Hematopoietic multipotent progenitor cell treated with erythropoietin and hydrocortisone succinate and interleukin-3 and kit ligand, for 4 days (in vitro differentiated cells): Measurements from ENCODE around the gene CD101.
A peak's percentile ranks its signal among the peaks of the same experiment; 100 is the strongest.
"Not testable (repeated sequence)": the region's sequence is repeated elsewhere in the genome, so short reads cannot be mapped to it uniquely, and the experiment has no call there.

ENCODE experiments used
- DNase-seq: peaks from one replicate; pipeline ENCODE4 v3.0.0-alpha.2; 2015

CD101 gene

GRCh38 chr1:117001254-117001927 lies at the start of gene CD101:
CD101 (plus strand) TSS chr1:117001760; CDS start chr1:117001818, 58 bp downstream.
- peak; percentile 61 for DNase-seq

- no peak for DNase-seq
Observed at GRCh38 chr1:116952738-116953275, 48.8 kb upstream of the CD101 start.

- DNase-seq = no peak
Observed at GRCh38 chr1:116954440-116954839, 47.1 kb upstream of the CD101 start.

- no peak for DNase-seq
Observed at GRCh38 chr1:116956378-116956777, 45.2 kb upstream of the CD101 start.

GRCh38 chr1:116957646-116958045 lies 43.9 kb upstream of the CD101 start:
- DNase-seq = no peak

GRCh38 chr1:116958110-116958509 lies 43.5 kb upstream of the CD101 start:
- no peak for DNase-seq

GRCh38 chr1:116958977-116959376 lies 42.6 kb upstream of the CD101 start:
- no peak for DNase-seq

- no peak for DNase-seq
Observed at GRCh38 chr1:116961606-116962005, 40.0 kb upstream of the CD101 start.

GRCh38 chr1:116962987-116963639 lies 38.4 kb upstream of the CD101 start:
- peak; percentile 44 for DNase-seq

- no peak for DNase-seq
Observed at GRCh38 chr1:116966791-116967190, 34.8 kb upstream of the CD101 start.

- DNase-seq = no peak
Observed at GRCh38 chr1:116968724-116969123, 32.8 kb upstream of the CD101 start.

- no peak for DNase-seq
Observed at GRCh38 chr1:116971258-116971860, 30.2 kb upstream of the CD101 start.

- no peak for DNase-seq
Observed at GRCh38 chr1:116971965-116972673, 29.4 kb upstream of the CD101 start.

GRCh38 chr1:116972674-116973030 lies 28.9 kb upstream of the CD101 start:
- no peak for DNase-seq

GRCh38 chr1:116980309-116980708 lies 21.3 kb upstream of the CD101 start:
- DNase-seq = not testable (repeated sequence)

- no peak for DNase-seq
Observed at GRCh38 chr1:116981521-116982037, 20.0 kb upstream of the CD101 start.

- DNase-seq = no peak
Observed at GRCh38 chr1:116982319-116983004, 19.1 kb upstream of the CD101 start.

- DNase-seq = no peak
Observed at GRCh38 chr1:116983112-116983511, 18.4 kb upstream of the CD101 start.

- DNase-seq = no peak
Observed at GRCh38 chr1:116983678-116984077, 17.9 kb upstream of the CD101 start.

GRCh38 chr1:116984406-116985160 lies 17.0 kb upstream of the CD101 start:
- no peak for DNase-seq

GRCh38 chr1:116986421-116987255 lies 14.9 kb upstream of the CD101 start:
- peak; percentile 68 for DNase-seq
